NCI-H1930 (cell line): Measurements from ENCODE around the gene HOXD8.

Experiments used
- DNase-seq, 2 experiments: peaks; one replicate each; lab custom pipeline; 2025; lab: John Stamatoyannopoulos, UW

Gene HOXD8

GRCh38 chr2:176091329-176092258 is 37.9 kb upstream of the HOXD8 start:
- DNase-seq, result no peak

GRCh38 chr2:176092270-176093144 is 37.0 kb upstream of the HOXD8 start, which contains the start of gene HOXD13:
Gene HOXD13 (plus strand): TSS chr2:176092721. CDS start chr2:176092891, 170 bp downstream.
- peak; percentile 45 to 63 for DNase-seq

GRCh38 chr2:176093145-176093897 is 36.2 kb upstream of the HOXD8 start:
- peak; percentile 40 to 75 for DNase-seq

GRCh38 chr2:176093898-176094249 is 35.6 kb upstream of the HOXD8 start:
- DNase-seq, result no peak

- DNase-seq, result no peak
These were observed 35.2 kb upstream of the HOXD8 start for GRCh38 chr2:176094349-176094748.

GRCh38 chr2:176095421-176095820 is 34.1 kb upstream of the HOXD8 start:
- DNase-seq, result no peak

GRCh38 chr2:176096243-176096985 is 33.1 kb upstream of the HOXD8 start:
- no peak for DNase-seq

- DNase-seq, result peak; percentile 86
These were observed 32.3 kb upstream of the HOXD8 start for GRCh38 chr2:176096986-176097819.

DNA sequence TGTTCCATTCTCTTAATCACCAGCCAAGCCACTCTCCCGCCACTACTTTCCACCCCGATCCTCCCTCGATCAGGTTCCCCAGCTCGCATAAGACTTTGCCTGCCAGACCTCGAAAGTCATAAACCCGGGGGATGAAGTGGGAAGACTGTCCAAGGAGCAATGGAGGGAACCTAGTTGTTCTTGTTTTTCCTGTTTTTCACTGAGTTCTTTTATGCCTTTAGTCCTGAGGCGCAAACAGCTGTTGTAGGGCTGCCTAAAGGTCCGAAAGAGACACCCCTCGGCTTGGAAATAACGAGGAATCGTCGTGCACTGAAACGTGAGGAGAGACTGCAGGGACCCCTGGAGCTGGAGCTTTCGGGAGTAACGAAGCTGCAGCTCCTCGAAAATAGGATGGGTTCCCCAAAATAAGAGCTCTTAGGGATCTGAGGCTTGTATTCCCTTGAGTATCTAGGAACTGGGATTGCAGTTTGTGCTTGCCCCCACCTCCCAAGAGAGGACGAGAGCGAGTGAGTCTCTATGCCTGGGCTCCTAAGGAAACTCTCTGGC is 31.6 kb upstream of the HOXD8 start:
- DNase-seq, result no peak

DNA sequence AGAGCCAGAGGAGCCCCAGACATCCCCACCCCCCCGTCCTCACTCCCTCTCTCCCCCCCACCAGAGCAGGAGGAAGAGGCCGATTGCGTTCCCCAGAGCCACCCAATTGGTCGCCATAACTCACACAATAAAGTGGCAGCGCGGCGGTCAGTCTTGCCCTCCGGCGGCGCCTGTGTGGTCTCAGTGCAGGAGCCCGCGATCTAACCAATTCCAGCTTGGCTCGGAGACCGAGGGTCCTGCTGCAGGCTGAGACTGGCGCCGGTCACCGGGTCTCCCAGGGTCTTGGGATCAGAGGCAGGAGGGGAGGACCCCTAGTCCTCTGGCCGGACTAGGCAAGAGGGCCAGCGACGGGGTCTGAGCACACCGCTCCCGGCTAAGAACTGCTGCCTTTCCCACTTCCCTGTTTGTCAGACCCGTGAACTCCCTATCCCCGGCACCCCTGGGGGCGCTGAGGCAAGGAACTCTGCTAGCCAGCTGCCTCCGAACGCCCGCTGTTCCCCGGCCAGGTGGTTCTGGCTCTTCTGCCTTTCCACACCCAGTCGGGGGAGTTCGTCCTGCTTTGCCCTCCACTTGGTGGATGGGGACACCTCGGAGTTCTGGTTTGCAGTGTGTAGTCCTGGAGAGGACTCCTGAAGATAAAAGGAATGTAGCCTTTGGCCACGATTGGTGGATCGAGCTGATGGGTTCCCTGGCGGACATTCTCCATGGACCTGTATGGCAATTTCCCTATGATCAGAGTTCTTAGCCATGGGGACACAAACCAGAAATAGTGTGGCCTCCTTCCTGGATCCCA is 30.9 kb upstream of the HOXD8 start:
- DNase-seq, result no peak

- no peak for DNase-seq
These were observed 30.3 kb upstream of the HOXD8 start for GRCh38 chr2:176099159-176099727.

GRCh38 chr2:176099728-176100546 is 29.6 kb upstream of the HOXD8 start, which contains the start of gene HOXD12:
Gene HOXD12 (plus strand): TSS chr2:176099795. CDS start chr2:176099802, 7 bp downstream.
- no peak for DNase-seq

GRCh38 chr2:176100547-176101140 is 28.9 kb upstream of the HOXD8 start:
- DNase-seq, result no peak

GRCh38 chr2:176101216-176101830 is 28.2 kb upstream of the HOXD8 start:
- DNase-seq, result no peak

DNA sequence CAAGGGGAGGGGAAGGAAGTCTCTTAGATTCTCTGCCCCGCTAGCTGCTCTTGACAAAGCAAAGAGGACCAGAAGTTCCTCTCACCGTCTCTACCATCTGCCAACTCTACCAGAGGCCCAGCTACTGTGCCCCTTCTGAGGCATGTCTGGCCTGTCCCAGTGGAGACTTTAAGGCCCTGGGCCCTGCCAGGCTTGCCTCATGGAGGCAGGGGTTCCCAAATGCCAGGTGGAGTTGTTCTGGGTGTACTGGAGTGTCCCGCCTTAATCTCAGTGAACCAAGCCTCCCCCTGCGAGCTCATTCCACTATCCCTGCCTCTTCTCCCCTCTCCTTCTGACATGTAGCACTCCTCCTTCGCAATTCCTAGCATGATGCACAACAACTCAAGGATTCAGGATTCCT is 27.7 kb upstream of the HOXD8 start:
- DNase-seq, result no peak

GRCh38 chr2:176102309-176102866 is 27.1 kb upstream of the HOXD8 start:
- no peak for DNase-seq

DNA sequence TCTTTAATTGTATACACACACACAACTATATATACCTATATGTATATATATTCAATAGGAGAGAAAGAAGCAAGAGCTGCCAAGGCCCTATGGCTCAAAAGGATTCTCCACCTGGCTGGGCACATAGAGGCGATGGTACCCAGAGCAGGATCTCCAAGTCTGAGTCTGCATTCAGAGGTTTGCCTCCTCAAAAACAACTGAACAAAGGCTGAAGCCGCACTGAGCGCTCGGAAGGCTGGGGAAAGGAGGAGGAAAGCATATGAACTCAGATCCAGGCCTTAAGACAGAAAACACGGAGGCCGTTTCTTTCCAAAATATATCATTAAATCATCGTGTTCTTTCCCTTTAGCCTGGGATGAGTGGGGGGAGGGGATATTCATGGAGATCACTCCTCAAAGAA is 26.3 kb upstream of the HOXD8 start:
- no peak for DNase-seq
